Naive thymus-derived CD8-positive, alpha-beta T cell (primary cell): Measurements from ENCODE around the gene FADS3. TPM values are rescaled to one million over a fixed set of nuclear protein-coding genes. Genes with fewer than 3 reads are reported as not detected.

Experiments
- ATAC-seq, 2 donors: fragments of 150-1000 bp; cut with Tn5 transposase in 1 of 2; sonication (Bioruptor Pico), chemical (Tn5 transposase) in 1 of 2; 1 replicate in 1 of 2; 2 replicates in 1 of 2; pipeline ENCODE4 v1.10.0; 2021; ENCODE audit warnings: mild to moderate bottlenecking in 2 of 2, moderate library complexity in 2 of 2
- POLR2A ChIA-PET: fragments of 350-600 bp; sonication (Branson Sonifier 250); formaldehyde crosslinking; loops from one replicate; lab custom pipeline; 2021; ENCODE audit warnings: antibody characterized with exemption; lab: Charles Lee
- DNase-seq, 10 donors: peaks; one replicate each; pipeline versions ENCODE4 v3.0.0 to v3.0.0-alpha.2; 2020 to 2022
- H3K27ac Mint-ChIP-seq, 10 donors: one replicate each; pipeline ENCODE4 v1.8.0; 2020 to 2022; ENCODE audit warnings: mild to moderate bottlenecking in 10 of 10, mixed read lengths in 10 of 10, moderate library complexity in 4 of 10, inconsistent platforms in 1 of 10
- H3K27me3 Mint-ChIP-seq, 5 donors: one replicate each; pipeline ENCODE4 v1.8.0; 2021 to 2022; ENCODE audit warnings: mixed read lengths in 5 of 5
- H3K36me3 Mint-ChIP-seq, 3 donors: one replicate each; pipeline ENCODE4 v1.8.0; 2020 to 2022; ENCODE audit warnings: mixed read lengths in 3 of 3, mild to moderate bottlenecking in 2 of 3, inconsistent platforms in 1 of 3
- H3K4me1 Mint-ChIP-seq, 4 donors: one replicate each; pipeline ENCODE4 v1.8.0; 2021 to 2022; ENCODE audit warnings: mixed read lengths in 4 of 4
- H3K4me3 Mint-ChIP-seq, 10 donors: one replicate each; pipeline ENCODE4 v1.8.0; 2020 to 2022; ENCODE audit warnings: mild to moderate bottlenecking in 10 of 10, mixed read lengths in 10 of 10, moderate library complexity in 6 of 10, inconsistent platforms in 1 of 10
- H3K9me3 Mint-ChIP-seq, 9 donors: one replicate each; pipeline ENCODE4 v1.8.0; 2020 to 2022; ENCODE audit warnings: mixed read lengths in 9 of 9, mild to moderate bottlenecking in 3 of 9, inconsistent platforms in 1 of 9, moderate library complexity in 1 of 9
- polyA plus RNA-seq, 3 donors: library from polyadenylated mRNA; unstranded; fragments of 300-500 nt; fragmentation: Illumina TruSeq; gene quantifications; one replicate each; pipeline ENCODE4 v1.2.3, GENCODE V29; 2021
- total RNA-seq, 8 experiments: library from RNA in 2 of 8; stranded (reverse) in 2 of 8; gene quantifications; one replicate each; pipeline ENCODE4 v1.2.3 and lab custom pipeline; 2021 to 2026

FADS3 gene
- total and polyA plus RNA-seq, 5 experiments from 2014 or later: 0.33 to 5.7 (median 1.5) TPM

DNA sequence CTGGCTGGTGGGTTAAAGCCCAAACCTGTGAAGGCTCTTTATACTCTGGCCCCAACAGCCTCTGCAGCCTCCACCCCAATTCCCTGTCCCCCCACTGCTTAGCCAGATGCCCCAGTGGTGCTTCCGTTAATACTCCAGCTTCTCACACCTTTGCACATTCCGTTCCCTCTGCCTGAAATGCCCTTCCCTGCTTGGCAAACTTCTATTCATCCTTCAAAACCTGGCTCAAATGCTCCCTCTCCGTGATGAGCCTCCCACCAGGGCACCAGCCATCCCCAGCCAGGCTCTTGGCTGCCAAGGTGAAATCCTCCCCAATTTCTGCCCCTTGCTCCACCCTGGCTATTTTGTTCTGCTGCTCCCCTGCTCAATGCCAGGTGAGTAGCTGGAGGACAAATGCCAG lies 12.5 kb upstream of the FADS3 start:
- no peaks in the 10 kb centered on the region for H3K9me3 Mint-ChIP-seq
- H3K36me3 Mint-ChIP-seq: no peaks in the 10 kb centered on the region
- peaks cover 4 to 7% (median 5%) of the 10 kb centered on the region in 4 donors for H3K4me1 Mint-ChIP-seq
- no peak for ATAC-seq
- no peak for DNase-seq
- no peak overlapping the region for H3K27ac Mint-ChIP-seq
- POLR2A ChIA-PET: interaction anchor here (0.7 kb wide), 1 partner anchor 200 kb away, joined by 3 read pairs; no protein-coding TSS in a partner anchor
- H3K27me3 Mint-ChIP-seq: peaks cover 0 to 13% (median 4%) of the 10 kb centered on the region in 5 donors
- no peak overlapping the region for H3K4me3 Mint-ChIP-seq

DNA sequence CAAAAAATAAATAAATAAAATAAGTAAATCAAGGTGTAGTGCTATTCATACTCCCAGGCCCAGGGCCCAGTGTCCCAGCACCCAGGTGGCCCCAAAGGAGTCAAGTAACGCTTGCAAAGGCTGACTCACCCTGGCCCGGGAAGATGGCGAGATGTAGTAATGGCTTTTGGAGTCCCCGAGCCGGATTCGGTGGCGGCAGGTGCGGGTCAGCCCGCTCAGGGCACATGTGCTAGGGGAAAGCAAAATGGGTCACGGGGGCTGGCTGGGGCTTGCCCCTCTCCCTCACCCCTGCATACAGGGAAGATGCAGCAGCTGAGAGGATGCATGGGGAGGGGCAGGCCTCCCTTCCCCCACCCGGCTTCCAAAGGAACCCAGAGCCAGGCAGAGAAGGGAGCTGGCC lies 11.0 kb upstream of the FADS3 start:
- H3K9me3 Mint-ChIP-seq: no peaks in the 10 kb centered on the region
- H3K36me3 Mint-ChIP-seq: no peaks in the 10 kb centered on the region
- DNase-seq (no peak), ATAC-seq (no peak)
- H3K4me1 Mint-ChIP-seq: peaks cover 4 to 11% (median 6%) of the 10 kb centered on the region in 4 donors
- H3K27ac Mint-ChIP-seq: peak overlapping the region in 1 of 10 donors; percentile 19
- H3K27me3 Mint-ChIP-seq: peaks cover 0 to 13% (median 4%) of the 10 kb centered on the region in 5 donors
- no peak overlapping the region for H3K4me3 Mint-ChIP-seq
- POLR2A ChIA-PET: no interaction called here

DNA sequence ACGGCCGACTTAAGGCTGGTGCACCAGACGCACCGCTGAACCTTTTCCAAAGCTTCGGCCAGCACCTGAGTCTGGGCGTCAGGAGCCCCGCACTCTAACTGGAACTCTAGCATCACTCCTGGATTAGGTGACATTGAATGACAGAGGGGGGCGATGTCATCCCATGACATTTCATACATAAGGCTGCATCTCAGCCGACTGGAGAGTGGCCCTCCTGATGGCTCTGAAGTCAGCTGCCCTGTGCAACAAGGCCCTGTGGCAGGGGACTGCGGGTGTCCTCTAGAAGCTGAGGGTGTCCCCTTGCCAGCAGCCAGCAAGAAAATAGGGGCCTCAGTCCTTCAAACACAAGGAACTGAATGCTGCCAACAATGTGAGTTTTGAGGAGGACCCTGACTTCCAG lies 10.1 kb upstream of the FADS3 start:
- Mint-ChIP-seq H3K4me1 (peaks cover 4 to 11% (median 6%) of the 10 kb centered on the region in 4 donors), H3K27me3 (peaks cover 0 to 13% (median 4%) of the 10 kb centered on the region in 5 donors), H3K36me3 (no peaks in the 10 kb centered on the region), H3K9me3 (no peaks in the 10 kb centered on the region), H3K27ac (no peak overlapping the region), H3K4me3 (no peak overlapping the region)
- DNase-seq (no peak), ATAC-seq (no peak)
- POLR2A ChIA-PET: interaction anchor here (1.0 kb wide), 1 partner anchor 181 kb away, joined by 3 read pairs; no protein-coding TSS in a partner anchor

DNA sequence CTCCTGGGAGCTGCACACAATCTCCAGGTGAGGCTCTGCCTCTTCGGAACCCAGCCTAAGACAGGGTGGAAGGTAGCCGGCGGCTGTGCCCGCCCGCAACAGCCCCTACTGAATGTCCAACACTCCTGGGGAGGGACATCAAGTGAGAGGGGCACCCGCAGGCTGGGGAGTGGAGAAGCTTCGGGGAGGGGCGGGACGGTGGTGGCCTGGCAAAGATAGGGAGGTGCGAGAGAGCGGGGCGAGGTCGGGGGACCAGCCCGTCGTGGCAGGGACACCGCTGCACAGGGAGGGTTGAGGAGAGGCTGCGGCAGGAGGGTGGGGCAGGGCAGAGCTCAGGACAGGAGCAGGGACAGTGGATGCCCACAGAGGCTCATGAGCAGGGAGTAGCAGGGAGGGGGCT lies 8.9 kb upstream of the FADS3 start:
- no peaks in the 10 kb centered on the region for H3K9me3 Mint-ChIP-seq
- no peaks in the 10 kb centered on the region for H3K36me3 Mint-ChIP-seq
- peaks cover 4 to 11% (median 6%) of the 10 kb centered on the region in 4 donors for H3K4me1 Mint-ChIP-seq
- peaks cover 0 to 13% (median 4%) of the 10 kb centered on the region in 5 donors for H3K27me3 Mint-ChIP-seq
- ATAC-seq (no peak), DNase-seq (no peak)
- no peak overlapping the region for H3K27ac Mint-ChIP-seq
- no peak overlapping the region for H3K4me3 Mint-ChIP-seq
- POLR2A ChIA-PET: interaction anchor here (0.6 to 2.6 kb wide), 3 partner anchors 47 to 182 kb away, joined by 3 to 16 read pairs (median 4); no protein-coding TSS in a partner anchor

- no peaks in the 10 kb centered on the region for H3K9me3 Mint-ChIP-seq
- peak overlapping the region in 1 of 10 donors; percentile 22 for H3K4me3 Mint-ChIP-seq
Observed at GRCh38 chr11:61899146-61899841, 7.9 kb upstream of the FADS3 start.

GRCh38 chr11:61898247-61898582 lies 6.9 kb upstream of the FADS3 start:
- no peaks in the 10 kb centered on the region for H3K9me3 Mint-ChIP-seq
- peaks cover 4 to 11% (median 6%) of the 10 kb centered on the region in 4 donors for H3K4me1 Mint-ChIP-seq
- POLR2A ChIA-PET: interaction anchor here (2.5 to 2.6 kb wide), 2 partner anchors 69 to 184 kb away, joined by 10 to 16 read pairs; partner anchors contain the start of gene FTH1
- no peak for ATAC-seq
- no peak overlapping the region for H3K4me3 Mint-ChIP-seq
- DNase-seq: no peak
- peak overlapping the region in 3 of 10 donors; percentile 33 to 94 (median 40) for H3K27ac Mint-ChIP-seq
- peaks cover 0 to 2% (median 0%) of the 10 kb centered on the region in 5 donors for H3K27me3 Mint-ChIP-seq
- no peaks in the 10 kb centered on the region for H3K36me3 Mint-ChIP-seq

More at GRCh38 chr11:61899146-61899841, 7.9 kb upstream of the FADS3 start:
- ATAC-seq: peak; percentile 95 to 96
- H3K27ac Mint-ChIP-seq: peak overlapping the region; percentile 6 to 94 (median 70)
- POLR2A ChIA-PET: interaction anchor here (1.1 to 2.6 kb wide), 3 partner anchors 48 to 183 kb away, joined by 3 to 16 read pairs (median 10); partner anchors contain the start of gene FTH1
- peaks cover 0 to 13% (median 4%) of the 10 kb centered on the region in 5 donors for H3K27me3 Mint-ChIP-seq
- peaks cover 4 to 11% (median 6%) of the 10 kb centered on the region in 4 donors for H3K4me1 Mint-ChIP-seq
- DNase-seq: peak; percentile 84 to 97 (median 93)
- H3K36me3 Mint-ChIP-seq: no peaks in the 10 kb centered on the region

- Mint-ChIP-seq H3K4me3 (no peak overlapping the region), H3K27me3 (no peaks in the 10 kb centered on the region), H3K9me3 (no peaks in the 10 kb centered on the region), H3K27ac (peak overlapping the region in 2 of 10 donors; percentile 70 to 94), H3K4me1 (peaks cover 4 to 11% (median 6%) of the 10 kb centered on the region in 4 donors), H3K36me3 (no peaks in the 10 kb centered on the region)
- POLR2A ChIA-PET: interaction anchor here (2.5 to 2.6 kb wide), 2 partner anchors 70 to 184 kb away, joined by 10 to 16 read pairs; partner anchors contain the start of gene FTH1
- DNase-seq (peak; percentile 54 to 85 (median 72)), ATAC-seq (peak; percentile 57 to 60)
Observed at GRCh38 chr11:61897387-61898246, 6.3 kb upstream of the FADS3 start.

GRCh38 chr11:61896665-61897386 lies 5.5 kb upstream of the FADS3 start:
- Mint-ChIP-seq H3K27me3 (no peaks in the 10 kb centered on the region), H3K9me3 (no peaks in the 10 kb centered on the region), H3K4me3 (no peak overlapping the region), H3K4me1 (peaks cover 4 to 12% (median 9%) of the 10 kb centered on the region in 4 donors), H3K36me3 (no peaks in the 10 kb centered on the region), H3K27ac (peak overlapping the region in 4 of 10 donors; percentile 9 to 68 (median 23))
- DNase-seq (no peak), ATAC-seq (no peak)
- POLR2A ChIA-PET: interaction anchor here (0.9 to 2.5 kb wide), 2 partner anchors 70 to 71 kb away, joined by 3 to 10 read pairs; partner anchors contain the start of gene FTH1

DNA sequence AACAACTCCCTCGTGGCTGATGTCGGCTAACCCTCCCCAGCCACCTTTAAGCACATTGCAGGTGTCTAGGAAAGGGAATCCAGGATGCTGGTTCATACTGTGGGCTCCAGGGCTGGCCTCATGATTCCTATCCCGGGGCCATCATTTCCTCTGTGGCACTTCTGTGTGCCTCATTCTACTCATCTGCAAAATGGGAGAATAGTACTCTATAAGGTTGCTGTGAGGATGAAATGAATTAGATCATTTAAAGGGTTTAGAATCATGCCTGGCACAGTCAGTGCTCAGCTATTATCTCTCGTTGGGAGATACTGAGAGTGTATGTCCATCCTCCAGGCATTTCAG lies 4.3 kb upstream of the FADS3 start:
- H3K27me3 Mint-ChIP-seq: no peaks in the 10 kb centered on the region
- H3K36me3 Mint-ChIP-seq: no peaks in the 10 kb centered on the region
- H3K4me3 Mint-ChIP-seq: no peak overlapping the region
- POLR2A ChIA-PET: interaction anchor here (0.6 to 0.9 kb wide), 2 partner anchors 71 to 530 kb away, joined by 3 to 4 read pairs; no protein-coding TSS in a partner anchor
- ATAC-seq (no peak), DNase-seq (no peak)
- no peaks in the 10 kb centered on the region for H3K9me3 Mint-ChIP-seq
- peaks cover 6 to 15% (median 13%) of the 10 kb centered on the region in 4 donors for H3K4me1 Mint-ChIP-seq
- H3K27ac Mint-ChIP-seq: no peak overlapping the region

GRCh38 chr11:61895046-61895717 lies 3.8 kb upstream of the FADS3 start:
- POLR2A ChIA-PET: interaction anchor here (0.6 kb wide), 1 partner anchor 530 kb away, joined by 4 read pairs; no protein-coding TSS in a partner anchor
- no peak for DNase-seq
- no peak overlapping the region for H3K4me3 Mint-ChIP-seq
- H3K4me1 Mint-ChIP-seq: peaks cover 6 to 16% (median 13%) of the 10 kb centered on the region in 4 donors
- no peak for ATAC-seq
- H3K27ac Mint-ChIP-seq: peak overlapping the region in 1 of 10 donors; percentile 33
- H3K36me3 Mint-ChIP-seq: no peaks in the 10 kb centered on the region
- no peaks in the 10 kb centered on the region for H3K27me3 Mint-ChIP-seq
- no peaks in the 10 kb centered on the region for H3K9me3 Mint-ChIP-seq

- Mint-ChIP-seq H3K9me3 (no peaks in the 10 kb centered on the region), H3K4me1 (peaks cover 2 to 15% (median 10%) of the 10 kb centered on the region in 4 donors), H3K27ac (peak overlapping the region in 3 of 10 donors; percentile 15 to 62 (median 33)), H3K36me3 (no peaks in the 10 kb centered on the region), H3K27me3 (no peaks in the 10 kb centered on the region), H3K4me3 (peak overlapping the region in 1 of 10 donors; percentile 19)
- ATAC-seq: no peak
- POLR2A ChIA-PET: no interaction called here
- no peak for DNase-seq
Observed at GRCh38 chr11:61893981-61894380, 2.6 kb upstream of the FADS3 start.
